ENCODE data around the gene RXFP4.

The RXFP4 gene

GRCh38 chr1:155962599-155963211 is 21.3 kb downstream of the RXFP4 start:
- DNase-seq: no peak

- no peak for DNase-seq
These were observed 22.8 kb downstream of the RXFP4 start for GRCh38 chr1:155964193-155964592.

DNA sequence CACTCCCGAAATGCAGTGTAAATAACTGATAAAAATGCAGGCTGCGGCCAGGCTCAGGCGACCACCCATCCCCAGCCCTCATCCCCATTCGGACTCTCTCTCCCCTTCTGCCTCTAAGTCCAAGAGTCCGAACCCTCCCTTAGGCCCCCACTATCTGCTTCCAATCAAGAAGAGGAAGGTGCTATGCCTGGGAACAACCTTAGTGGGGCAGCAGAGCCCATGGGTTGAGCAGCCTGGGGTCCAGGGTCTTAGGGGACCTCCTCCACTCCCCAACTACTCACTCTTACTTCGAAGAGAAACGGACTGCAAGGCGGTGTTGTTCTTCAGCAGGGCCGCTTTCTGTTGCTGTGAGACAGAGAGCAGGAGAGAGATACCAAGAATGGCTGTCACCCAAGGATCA is 24.7 kb downstream of the RXFP4 start:
- no peak for DNase-seq

DNA sequence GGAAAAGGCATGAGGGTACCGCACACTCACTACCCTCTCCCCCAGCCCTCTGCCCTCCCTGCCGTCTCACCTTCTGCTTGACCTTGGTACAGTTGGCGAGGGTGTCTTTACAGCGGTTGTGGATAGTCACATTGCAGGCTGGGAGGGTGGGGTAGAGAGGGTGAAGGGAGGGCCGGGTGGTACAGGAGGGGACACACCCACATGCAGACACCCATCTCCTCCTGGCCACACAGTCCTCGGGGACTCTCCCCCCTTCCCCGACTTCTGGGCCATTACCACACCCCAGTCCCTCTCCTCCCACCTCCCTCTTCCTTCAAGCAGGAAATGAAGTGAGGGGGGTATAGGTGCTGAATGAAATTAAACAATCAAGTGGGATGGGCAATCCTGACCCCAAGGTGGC is 25.3 kb downstream of the RXFP4 start:
- DNase-seq: no peak

GRCh38 chr1:155967341-155968050 is 26.1 kb downstream of the RXFP4 start:
- no peak for DNase-seq

GRCh38 chr1:155968051-155968400 is 26.6 kb downstream of the RXFP4 start:
- DNase-seq: no peak

- no peak for DNase-seq
These were observed 27.2 kb downstream of the RXFP4 start for GRCh38 chr1:155968670-155969069.

GRCh38 chr1:155969377-155969791 is 27.9 kb downstream of the RXFP4 start:
- DNase-seq: no peak

DNA sequence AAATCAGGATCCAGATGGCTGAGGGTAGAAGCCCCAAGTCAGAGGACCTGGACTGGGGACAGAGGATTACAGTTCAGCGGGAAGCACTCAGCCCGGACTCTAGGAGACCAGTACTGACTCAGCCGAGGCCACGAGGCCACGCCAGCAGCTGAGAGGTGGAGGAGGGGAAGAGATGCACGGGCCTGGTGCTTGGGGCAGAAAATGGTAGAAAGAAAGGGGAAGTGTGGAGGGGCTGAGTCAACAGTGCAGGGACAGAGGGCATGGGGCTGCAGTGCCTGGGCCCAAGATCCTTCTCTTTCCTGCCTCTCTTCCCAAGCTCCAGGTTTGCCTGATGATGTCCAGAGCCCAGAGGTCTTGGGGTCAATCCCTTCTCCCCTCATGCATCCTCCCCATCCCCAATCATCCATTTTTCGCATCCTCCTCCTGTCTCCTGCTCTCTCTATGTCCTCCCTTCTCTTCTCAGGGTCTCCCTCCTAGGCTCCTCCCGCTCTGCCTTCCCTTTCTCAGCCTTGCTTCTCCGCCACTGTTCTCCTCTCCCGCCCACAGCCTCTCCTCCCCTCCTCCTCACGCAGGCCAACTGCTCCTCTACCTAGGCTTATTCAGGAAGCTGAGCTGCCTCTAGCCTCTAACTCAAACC is 29.2 kb downstream of the RXFP4 start:
- DNase-seq: peak in 1 of 2 donors; percentile 51

DNA sequence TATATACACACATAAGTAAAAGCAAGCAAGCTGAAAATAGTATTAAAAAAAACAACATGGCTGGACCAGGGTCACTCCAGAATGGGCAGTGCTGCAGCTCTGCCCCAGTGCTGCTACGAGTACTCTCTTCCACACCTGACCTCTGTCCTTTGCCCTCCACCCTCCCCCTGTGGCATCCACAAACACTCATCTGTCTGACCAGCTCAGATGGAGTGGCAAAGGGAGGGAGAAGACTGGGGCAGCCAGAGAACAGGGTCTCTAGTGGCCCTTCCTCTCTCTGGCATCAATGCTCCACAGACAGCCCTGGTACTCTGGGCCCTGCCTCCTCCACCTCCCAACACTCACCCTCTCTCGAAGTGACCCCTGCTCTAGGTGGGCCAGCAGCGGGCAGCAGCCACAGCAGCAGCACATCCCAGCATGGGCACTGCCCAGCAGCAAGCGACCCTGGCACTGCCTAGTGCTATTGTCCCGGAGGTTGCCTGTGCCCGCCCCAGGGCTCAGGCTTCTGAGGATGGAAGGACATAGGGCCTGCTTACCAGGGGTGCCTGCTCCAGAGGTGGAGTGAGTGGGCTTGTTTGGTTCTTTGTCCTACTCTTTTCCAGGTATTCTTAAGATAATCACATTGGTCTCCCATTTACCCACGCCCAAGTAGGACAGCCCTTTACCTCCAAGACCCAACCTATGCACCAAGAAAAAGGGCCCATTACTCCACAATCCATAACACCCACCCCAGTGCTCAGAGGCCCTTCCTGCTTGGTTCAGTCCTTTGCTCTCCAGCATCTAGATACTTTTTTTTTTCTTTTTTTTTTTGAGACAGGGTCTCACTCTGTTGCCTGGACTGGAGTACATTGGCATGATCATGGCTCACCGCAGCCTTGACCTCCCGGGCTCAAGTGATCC is 30.7 kb downstream of the RXFP4 start:
- DNase-seq: no peak

- DNase-seq: no peak
These were observed 32.3 kb downstream of the RXFP4 start for GRCh38 chr1:155973723-155974122.

- DNase-seq: no peak
These were observed 33.0 kb downstream of the RXFP4 start for GRCh38 chr1:155974208-155975115.

DNA sequence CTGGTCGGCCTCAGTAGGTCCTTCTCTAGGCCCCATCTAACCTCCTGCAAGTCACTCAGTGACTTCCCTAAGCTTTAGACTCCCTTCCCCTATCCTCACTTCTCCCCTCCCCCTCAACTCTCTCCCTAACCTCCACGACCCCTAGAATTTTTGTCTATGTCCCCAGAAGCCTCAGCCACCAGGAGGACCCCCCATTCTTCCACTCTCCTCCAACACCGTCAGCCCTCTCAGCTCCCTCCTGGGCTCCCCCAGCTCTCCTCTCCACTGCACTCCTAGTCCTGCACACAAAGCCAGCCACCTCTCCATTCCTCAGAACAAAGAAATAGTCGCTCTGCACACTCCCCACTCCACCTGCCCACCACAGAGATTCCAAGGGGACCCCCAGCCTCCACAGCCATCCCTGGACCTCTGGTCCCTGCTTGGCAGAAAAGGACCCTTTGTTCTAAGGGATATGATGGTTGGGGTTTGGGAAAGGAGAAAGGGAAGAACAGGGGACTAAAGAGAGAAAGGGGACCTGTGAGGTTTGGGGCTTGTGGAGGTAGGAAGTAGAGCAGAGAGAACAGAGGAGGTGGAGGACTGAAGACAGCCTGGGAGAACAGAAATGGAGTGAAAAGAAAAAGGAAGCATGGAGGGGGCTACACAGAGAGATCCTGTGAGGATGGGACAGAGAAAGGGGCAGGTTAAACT is 34.1 kb downstream of the RXFP4 start:
- DNase-seq: no peak

DNA sequence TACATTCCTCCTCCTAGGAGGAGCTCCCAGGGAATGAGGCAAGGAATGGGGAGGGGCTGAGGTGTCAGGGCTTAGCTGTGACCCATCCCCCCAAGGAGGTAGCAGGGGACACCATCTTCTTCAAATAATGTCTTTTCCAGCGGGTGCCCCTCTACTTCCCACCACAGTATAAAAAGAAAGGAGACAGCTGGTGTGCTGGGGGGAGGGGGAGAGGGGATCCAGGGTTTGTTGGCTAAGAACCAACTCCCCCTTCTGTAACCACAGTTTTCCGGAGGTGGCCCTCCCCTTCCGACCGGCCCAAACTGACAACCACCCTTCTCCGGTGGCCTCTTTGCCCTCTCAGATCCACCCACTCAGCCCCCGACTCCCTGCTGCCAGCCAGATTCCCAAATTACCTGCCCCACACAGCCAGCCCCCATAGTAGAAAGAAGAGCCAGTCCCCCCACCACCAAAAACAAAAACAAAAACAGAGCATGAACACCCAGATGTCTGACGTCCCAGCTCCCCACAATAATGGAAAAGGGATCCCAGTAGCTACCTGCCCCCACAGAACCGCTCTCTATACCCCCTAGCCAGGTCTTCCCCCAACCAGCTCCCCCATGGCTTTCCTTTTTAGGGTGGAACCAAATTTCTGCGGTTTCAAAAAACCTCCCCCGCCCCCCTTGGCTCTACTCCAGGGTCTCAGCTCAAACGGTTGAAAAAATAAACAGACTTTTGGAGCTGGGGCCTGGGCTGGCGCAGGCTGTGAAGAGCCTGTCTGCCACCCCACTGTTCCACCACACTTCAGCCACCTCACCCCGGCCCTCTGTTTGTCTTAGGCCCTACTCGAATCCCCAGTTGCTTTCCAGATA is 34.8 kb downstream of the RXFP4 start:
- DNase-seq: peak; percentile 64 to 69

DNA sequence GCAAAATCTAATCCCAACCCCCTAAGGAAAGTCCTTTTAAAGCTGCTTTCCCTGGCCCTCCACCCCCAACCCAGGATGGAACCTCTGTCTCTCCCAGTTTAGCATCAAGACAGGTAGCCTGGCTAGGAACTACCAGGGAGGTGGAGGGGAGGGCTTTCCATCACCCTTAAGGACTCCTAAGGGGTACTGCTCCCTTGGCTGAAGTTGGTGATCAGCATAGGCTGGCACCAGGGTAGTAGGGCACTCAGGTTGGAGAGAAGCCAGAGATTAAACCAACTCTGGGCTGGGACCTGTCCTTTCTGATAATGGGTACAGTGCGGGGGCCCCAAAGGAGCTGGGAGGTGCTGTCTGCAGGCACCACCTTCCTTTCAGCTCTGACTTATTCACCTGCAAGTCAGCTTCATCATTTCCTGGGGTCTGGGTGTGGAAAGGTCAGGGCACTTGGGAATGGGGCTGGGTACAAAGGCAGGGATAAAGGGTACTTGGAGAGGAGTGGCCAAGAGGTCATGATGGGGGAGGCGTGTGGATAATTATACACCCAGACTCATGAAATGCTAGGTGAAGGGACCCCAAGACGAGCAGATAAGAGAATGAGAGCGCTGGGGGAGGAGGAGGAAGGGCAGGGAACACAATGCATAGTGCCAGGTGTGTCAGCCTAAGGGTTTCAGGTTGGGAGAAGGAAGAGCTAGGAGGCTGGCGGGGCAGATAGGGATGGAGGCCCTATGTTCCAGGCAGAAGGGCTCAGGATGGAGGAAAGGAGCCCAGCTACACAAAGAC is 35.7 kb downstream of the RXFP4 start:
- peak; percentile 39 to 44 for DNase-seq

GRCh38 chr1:155977690-155978324 is 36.4 kb downstream of the RXFP4 start:
- DNase-seq: peak; percentile 73 to 77

DNA sequence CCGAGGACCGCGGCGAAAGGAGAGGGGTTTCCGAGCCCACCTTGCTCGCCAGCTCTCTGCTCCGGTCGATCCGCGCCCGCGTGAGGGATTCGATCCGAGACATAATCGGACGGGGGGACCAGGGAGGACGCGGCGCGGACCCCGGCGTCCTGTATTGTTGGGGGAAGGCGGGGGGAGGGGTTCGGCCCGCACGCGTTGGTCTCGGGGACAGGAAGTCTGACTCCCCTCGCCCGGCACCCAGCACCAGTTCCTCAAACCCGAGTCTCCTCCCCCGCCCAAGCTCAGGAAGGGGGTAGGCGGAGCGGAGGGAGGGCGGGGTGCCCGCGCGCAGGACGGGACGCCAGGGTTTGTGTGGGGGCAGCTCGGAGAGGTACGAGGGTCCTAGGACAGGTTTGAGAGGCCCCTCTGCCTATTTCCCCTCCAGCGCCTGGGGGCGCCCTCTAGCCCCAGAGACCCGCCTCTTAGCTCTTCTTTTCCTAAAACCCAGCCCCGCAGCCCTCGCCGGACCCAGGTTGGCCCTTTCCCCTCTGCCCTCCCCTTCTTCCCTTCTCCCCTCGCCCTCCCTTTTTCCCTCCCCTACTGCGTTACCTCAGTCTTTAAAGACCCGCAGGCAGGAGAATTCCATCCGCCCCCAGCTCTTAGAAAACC is 37.0 kb downstream of the RXFP4 start, which contains the start of gene ARHGEF2:
ARHGEF2 (minus strand) TSS at position 223 of the 648 bp plus-strand sequence; CDS start at position 103, 120 bp downstream.
- peak; percentile 81 to 88 for DNase-seq

DNA sequence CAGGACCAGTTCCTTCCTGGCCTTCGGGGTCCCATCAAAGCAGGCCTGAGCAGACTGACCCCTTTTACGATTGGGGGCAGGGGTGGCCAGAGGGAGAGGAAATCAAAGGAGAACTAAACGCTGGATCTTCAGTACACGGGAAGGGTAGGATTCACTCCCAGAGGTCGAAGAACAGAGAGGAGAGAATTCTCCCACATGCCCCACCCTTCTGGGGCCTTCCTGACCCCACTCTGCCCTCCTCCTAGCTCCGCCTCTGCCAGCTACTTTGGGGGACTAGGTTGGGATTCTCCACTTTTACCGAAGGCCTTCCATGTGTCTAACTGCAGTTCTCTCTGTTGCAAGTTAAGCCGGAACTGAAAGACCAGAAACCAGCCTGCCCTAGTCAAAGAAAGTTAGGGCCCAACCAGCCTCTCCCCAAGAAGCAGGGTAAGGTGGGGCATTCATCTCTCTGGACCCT is 37.6 kb downstream of the RXFP4 start:
- DNase-seq: peak in 1 of 2 donors; percentile 37

Measured in stimulated activated CD4-positive, alpha-beta T cell treated with anti-CD3 and anti-CD28 coated beads, Interleukin-2, amount 100 ng/mL, for 24 hours (primary cell).